Lower lobe of right lung (tissue), 2 donors: Measurements from ENCODE around the gene DNAJC5G. TPM values are rescaled to one million over a fixed set of nuclear protein-coding genes. Genes with fewer than 3 reads are reported as not detected.
A peak's percentile ranks its signal among the peaks of the same experiment; 100 is the strongest.
"Not testable (repeated sequence)": the region's sequence is repeated elsewhere in the genome, so short reads cannot be mapped to it uniquely, and the experiment has no call there.

Experiments
- ATAC-seq, 2 donors: fragments of 200-7000 bp; cut with Tn5 transposase; one replicate each; pipeline ENCODE4 v1.9.1; 2020 to 2022; ENCODE audit warnings: mild to moderate bottlenecking in 2 of 2, moderate library complexity in 2 of 2
- DNase-seq: peaks from one replicate; pipeline ENCODE4 v3.0.0-alpha.2; 2020
- H3K27ac ChIP-seq: fragments of 200-600 bp; one replicate; pipeline ENCODE4 v1.8.0; 2022
- H3K27me3 ChIP-seq: fragments of 200-600 bp; one replicate; pipeline ENCODE4 v1.8.0; 2022; ENCODE audit warnings: low read depth
- H3K36me3 ChIP-seq: fragments of 200-600 bp; one replicate; pipeline ENCODE4 v1.8.0; 2022; ENCODE audit warnings: mild to moderate bottlenecking
- H3K4me1 ChIP-seq: fragments of 200-600 bp; one replicate; pipeline ENCODE4 v1.8.0; 2022
- H3K4me3 ChIP-seq: fragments of 200-600 bp; one replicate; pipeline ENCODE4 v1.8.0; 2022; ENCODE audit warnings: mild to moderate bottlenecking
- H3K9me3 ChIP-seq: fragments of 200-600 bp; one replicate; pipeline ENCODE4 v1.8.0; 2022
- intact Hi-C: fragments of 100-400 bp; cut with DNase I; formaldehyde crosslinking; loops from one replicate; pipeline ENCODE4 v1.11.0; 2022
- total RNA-seq: library from RNA; stranded (reverse); fragmentation: NEBNext Ultra II Directional; extraction: Animal tissue kit (Norgen Biotek cat#: 25700); gene quantifications from one replicate; pipeline ENCODE4 v1.2.1, GENCODE V29; 2021
- TF ChIP-seq, protein P1 (sequence below): fragments of 200-600 bp; IDR thresholded peaks from one replicate; pipeline ENCODE4 v1.8.0; 2022; ENCODE audit warnings: antibody characterized with exemption, mild to moderate bottlenecking
- donor health status: DM: no; HTN: yes; CAD: no; lungs with severe emphysema.

DNAJC5G gene
- total RNA-seq, 1 donor from 2014 or later = not detected

DNA sequence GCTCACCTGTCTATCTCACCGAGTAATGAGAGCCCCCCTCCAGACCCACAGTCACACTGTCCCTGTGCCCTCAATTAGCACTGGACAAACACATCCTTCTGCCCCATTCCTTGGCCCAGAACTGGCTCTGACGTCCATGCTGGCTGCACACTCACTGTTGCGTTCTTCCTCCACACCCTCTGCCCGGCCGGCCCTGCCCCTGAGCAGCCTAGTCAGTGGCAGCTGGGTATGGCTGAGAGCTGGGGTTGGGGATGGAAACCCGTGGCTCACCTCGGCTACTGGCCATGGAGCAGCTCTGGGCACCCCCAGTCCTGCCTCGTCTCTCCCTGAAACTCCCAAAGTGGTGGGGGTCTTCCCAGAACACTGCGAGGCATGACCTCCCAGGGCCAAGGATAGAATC, 39.5 kb downstream of the DNAJC5G start:
- intact Hi-C loops = no loop called here
- Histone ChIP-seq H3K9me3 (no peaks in the 10 kb centered on the region), H3K27ac (no peak overlapping the region), H3K4me3 (no peak overlapping the region), H3K36me3 (peaks cover 32% of the 10 kb centered on the region), H3K4me1 (peaks cover 5% of the 10 kb centered on the region), H3K27me3 (no peaks in the 10 kb centered on the region)
- TF ChIP-seq, protein P1, sequence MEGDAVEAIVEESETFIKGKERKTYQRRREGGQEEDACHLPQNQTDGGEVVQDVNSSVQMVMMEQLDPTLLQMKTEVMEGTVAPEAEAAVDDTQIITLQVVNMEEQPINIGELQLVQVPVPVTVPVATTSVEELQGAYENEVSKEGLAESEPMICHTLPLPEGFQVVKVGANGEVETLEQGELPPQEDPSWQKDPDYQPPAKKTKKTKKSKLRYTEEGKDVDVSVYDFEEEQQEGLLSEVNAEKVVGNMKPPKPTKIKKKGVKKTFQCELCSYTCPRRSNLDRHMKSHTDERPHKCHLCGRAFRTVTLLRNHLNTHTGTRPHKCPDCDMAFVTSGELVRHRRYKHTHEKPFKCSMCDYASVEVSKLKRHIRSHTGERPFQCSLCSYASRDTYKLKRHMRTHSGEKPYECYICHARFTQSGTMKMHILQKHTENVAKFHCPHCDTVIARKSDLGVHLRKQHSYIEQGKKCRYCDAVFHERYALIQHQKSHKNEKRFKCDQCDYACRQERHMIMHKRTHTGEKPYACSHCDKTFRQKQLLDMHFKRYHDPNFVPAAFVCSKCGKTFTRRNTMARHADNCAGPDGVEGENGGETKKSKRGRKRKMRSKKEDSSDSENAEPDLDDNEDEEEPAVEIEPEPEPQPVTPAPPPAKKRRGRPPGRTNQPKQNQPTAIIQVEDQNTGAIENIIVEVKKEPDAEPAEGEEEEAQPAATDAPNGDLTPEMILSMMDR = no peak
- DNase-seq (peak; percentile 25), ATAC-seq (no peak)

DNA sequence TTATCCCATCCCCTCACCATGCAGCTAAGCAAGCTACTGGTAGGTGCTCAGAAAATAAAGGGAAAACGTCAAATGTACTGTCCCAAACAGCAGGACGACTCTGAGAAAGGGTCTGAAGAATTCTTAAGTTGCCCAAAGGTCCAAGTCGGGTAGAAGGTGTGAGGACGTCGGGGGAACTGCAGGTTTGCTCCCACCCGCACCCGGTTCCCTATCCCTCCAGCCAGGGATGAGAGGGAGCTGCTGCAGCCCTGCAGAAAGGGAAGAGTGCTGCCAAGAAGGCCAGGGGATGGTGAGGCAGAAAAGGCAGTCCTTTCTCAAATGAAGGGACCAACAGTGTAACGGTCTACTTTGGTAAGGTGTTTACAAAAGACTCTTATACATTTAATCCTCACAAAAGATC, 39.9 kb downstream of the DNAJC5G start:
- TF ChIP-seq, protein P1 = no peak
- ATAC-seq (no peak), DNase-seq (no peak)
- Histone ChIP-seq H3K9me3 (no peaks in the 10 kb centered on the region), H3K4me3 (no peak overlapping the region), H3K4me1 (peaks cover 5% of the 10 kb centered on the region), H3K27me3 (no peaks in the 10 kb centered on the region), H3K36me3 (peaks cover 29% of the 10 kb centered on the region), H3K27ac (no peak overlapping the region)
- intact Hi-C loops = no loop called here

DNA sequence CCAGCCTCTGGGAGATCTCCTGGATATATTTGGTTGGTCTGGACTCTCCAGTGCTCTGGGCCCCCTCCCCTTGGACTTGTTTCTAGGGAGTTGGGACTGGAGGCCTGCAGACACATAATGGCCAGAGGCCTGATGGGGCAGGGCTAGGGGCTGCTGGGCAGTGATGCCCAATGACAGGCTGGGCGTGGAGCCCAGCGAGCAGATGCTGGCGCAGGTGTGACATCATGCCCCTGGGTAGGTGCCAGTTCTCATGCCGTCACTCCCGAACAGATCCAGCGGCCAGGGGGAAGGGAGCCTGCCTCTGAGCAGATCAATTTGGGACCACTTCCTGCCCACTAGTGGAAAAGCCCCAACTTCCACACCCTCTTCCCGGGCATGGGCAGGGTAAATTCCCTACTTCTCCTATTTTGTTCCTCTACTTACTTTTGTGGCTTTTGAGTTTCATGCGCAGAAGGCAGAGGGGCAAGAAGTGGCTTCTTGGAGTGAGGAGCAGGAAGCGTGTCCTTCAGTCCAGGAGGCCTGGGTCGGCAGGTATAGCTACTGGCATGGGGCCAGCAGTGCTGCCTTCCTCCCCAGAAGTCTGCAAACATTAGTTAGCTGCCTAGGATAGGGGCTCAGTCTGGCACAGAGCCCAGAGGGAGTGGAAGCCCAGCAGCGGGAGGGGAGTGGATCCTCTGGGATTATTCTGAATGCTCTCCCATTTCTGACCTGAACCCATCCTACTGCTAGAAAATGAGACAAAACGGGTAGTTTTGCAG, 41.6 kb downstream of the DNAJC5G start:
- peaks cover 9% of the 10 kb centered on the region for H3K4me1 ChIP-seq
- no peak overlapping the region for H3K27ac ChIP-seq
- TF ChIP-seq, protein P1 = no peak
- peaks cover 20% of the 10 kb centered on the region for H3K36me3 ChIP-seq
- ATAC-seq (peak in 1 of 2 donors; percentile 9), DNase-seq (no peak)
- no peaks in the 10 kb centered on the region for H3K9me3 ChIP-seq
- intact Hi-C loops = no loop called here
- H3K27me3 ChIP-seq = no peaks in the 10 kb centered on the region
- no peak overlapping the region for H3K4me3 ChIP-seq

DNA sequence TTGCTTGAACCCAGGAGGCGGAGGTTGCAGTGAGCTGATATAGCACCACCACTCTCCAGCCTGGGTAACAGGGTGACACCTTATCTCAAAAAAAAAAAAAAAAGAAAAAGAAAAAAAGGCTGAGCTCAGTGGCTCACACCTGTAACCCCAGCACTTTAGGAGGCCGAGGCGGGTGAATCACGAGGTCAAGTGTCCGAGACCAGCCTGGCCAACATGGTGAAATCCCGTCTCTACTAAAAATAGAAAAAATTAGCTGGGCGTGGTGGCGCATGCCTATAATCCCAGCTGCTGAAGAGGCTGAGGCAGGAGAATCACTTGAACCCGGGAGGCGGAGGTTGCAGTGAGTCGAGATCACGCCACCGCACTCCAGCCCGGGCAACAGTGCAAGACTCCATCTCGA, 44.6 kb downstream of the DNAJC5G start:
- H3K27ac ChIP-seq, H3K4me3 ChIP-seq, H3K9me3 ChIP-seq, H3K27me3 ChIP-seq, ATAC-seq, intact Hi-C loops, DNase-seq: not testable (repeated sequence)
- Histone ChIP-seq H3K4me1 (peaks cover 25% of the 10 kb centered on the region), H3K36me3 (peaks cover 14% of the 10 kb centered on the region)

DNA sequence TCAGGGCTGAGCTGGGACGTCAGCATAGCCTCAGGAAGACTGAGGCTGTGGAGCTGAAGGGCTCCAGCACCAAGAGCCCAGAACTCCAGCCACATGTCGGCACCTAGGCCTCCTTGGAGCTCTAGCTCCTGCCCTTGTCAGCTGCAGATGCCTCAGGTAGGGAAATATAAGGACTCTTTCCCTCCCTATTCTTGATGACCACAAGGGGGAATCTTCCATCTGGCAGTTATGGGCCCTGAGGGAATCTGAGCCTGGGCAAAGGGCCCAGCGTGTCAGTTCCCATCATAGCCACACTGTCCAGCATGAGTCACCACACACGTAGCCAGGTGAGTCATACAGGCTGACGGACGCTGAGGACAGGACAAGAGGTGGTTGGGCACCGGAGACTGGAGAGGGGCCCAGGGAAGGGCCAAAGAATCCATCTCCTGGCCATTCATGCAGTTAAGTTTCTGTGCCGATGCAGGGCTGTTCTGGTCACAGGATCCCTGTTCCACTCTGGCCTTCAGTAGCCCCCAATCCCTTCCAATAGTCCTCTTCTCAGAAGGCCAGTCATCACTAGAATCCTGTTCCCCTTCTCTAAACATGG, 45.8 kb downstream of the DNAJC5G start:
- Histone ChIP-seq H3K4me1 (peaks cover 25% of the 10 kb centered on the region), H3K27me3 (no peaks in the 10 kb centered on the region), H3K4me3 (no peak overlapping the region), H3K9me3 (no peaks in the 10 kb centered on the region), H3K36me3 (peaks cover 11% of the 10 kb centered on the region), H3K27ac (peak overlapping the region; percentile 99)
- peak; percentile 61 for DNase-seq
- ATAC-seq = peak; percentile 49 to 63
- intact Hi-C loops = no loop called here
- TF ChIP-seq, protein P1 = no peak

DNA sequence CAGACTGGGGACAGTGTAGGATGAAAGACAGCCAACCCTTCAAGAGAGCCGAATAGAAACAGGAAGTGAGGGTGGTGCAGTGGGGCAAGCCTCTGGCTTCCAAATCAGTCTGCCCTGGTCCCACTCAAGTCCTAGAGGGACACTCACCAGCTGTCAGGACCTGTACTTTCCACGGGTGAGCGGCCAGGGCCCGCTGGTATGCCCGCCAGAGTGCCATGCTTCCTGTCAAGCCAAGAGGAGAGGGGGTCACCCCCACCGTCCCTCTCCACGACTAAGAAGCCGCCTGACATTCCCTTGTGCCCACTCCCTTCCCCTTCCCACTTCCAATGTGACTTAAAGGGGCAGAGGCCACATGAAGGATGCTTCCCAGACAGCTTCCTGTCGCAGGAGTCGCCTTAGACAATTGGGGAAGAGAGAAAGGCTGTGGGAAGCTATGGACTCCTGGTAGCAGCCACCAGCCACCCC, 47.1 kb downstream of the DNAJC5G start:
- DNase-seq = peak; percentile 60
- intact Hi-C loops = no loop called here
- ATAC-seq = peak; percentile 40 to 55
- H3K27ac ChIP-seq = peak overlapping the region; percentile 99
- H3K27me3 ChIP-seq = no peaks in the 10 kb centered on the region
- H3K9me3 ChIP-seq = no peaks in the 10 kb centered on the region
- TF ChIP-seq, protein P1 = no peak
- H3K36me3 ChIP-seq = peaks cover 20% of the 10 kb centered on the region
- peak overlapping the region; percentile 92 for H3K4me3 ChIP-seq
- H3K4me1 ChIP-seq = peaks cover 20% of the 10 kb centered on the region
